Hepatocyte (in vitro differentiated cells): ENCODE results near the gene TEX26. TPM values are rescaled to one million over a fixed set of nuclear protein-coding genes. Genes with fewer than 3 reads are reported as not detected.

Experiments used
- DNase-seq: peaks from one replicate; pipeline ENCODE4 v3.0.0-alpha.2; 2016; ENCODE audit warnings: low spot score
- H2AFZ ChIP-seq: fragments of 200-600 bp; sonication (generic); 2 replicates; pipeline ENCODE4 v1.6.0; 2016; ENCODE audit warnings: antibody characterized with exemption, mild to moderate bottlenecking
- H3K27ac ChIP-seq: fragments of 200-600 bp; sonication (generic); 2 replicates; pipeline ENCODE4 v1.5.1; 2016; ENCODE audit warnings: mild to moderate bottlenecking
- H3K27me3 ChIP-seq: fragments of 200-600 bp; sonication (generic); 2 replicates; pipeline ENCODE4 v1.6.1; 2016
- H3K36me3 ChIP-seq: fragments of 200-600 bp; sonication (generic); replicated peaks from 2 replicates; pipeline ENCODE4 v1.5.1; 2016; ENCODE audit warnings: low read depth; ENCODE audit not compliant: insufficient read depth
- H3K4me1 ChIP-seq: fragments of 200-600 bp; sonication (generic); 2 replicates; pipeline ENCODE4 v1.5.1; 2016; ENCODE audit warnings: mild to moderate bottlenecking, moderate library complexity; ENCODE audit not compliant: insufficient read depth
- H3K4me2 ChIP-seq: fragments of 200-600 bp; sonication (generic); 2 replicates; pipeline ENCODE4 v1.6.0; 2016
- H3K4me3 ChIP-seq: fragments of 200-600 bp; sonication (generic); 2 replicates; pipeline ENCODE4 v1.5.1; 2016; ENCODE audit warnings: mild to moderate bottlenecking
- H3K79me2 ChIP-seq: fragments of 200-600 bp; sonication (generic); 2 replicates; pipeline ENCODE4 v1.6.0; 2017; ENCODE audit warnings: mild to moderate bottlenecking
- H3K9me2 ChIP-seq: fragments of 200-600 bp; sonication (generic); replicated peaks from 2 replicates; pipeline ENCODE4 v1.6.0; 2017; ENCODE audit warnings: mild to moderate bottlenecking; ENCODE audit not compliant: insufficient read depth
- H3K9me3 ChIP-seq: fragments of 200-600 bp; sonication (generic); 2 replicates; pipeline ENCODE4 v1.5.1; 2016; ENCODE audit warnings: low read depth, mild to moderate bottlenecking
- H4K20me1 ChIP-seq: fragments of 200-600 bp; sonication (generic); 2 replicates; pipeline ENCODE4 v1.6.0; 2016; ENCODE audit warnings: mild to moderate bottlenecking; ENCODE audit not compliant: insufficient read depth, poor library complexity, severe bottlenecking
- CTCF ChIP-seq: fragments of 200-600 bp; sonication (generic); IDR thresholded peaks from 2 replicates; pipeline ENCODE4 v1.5.1; 2016; ENCODE audit warnings: antibody characterized with exemption, mild to moderate bottlenecking; ENCODE audit not compliant: poor library complexity
- EZH2 ChIP-seq: fragments of 200-600 bp; sonication (generic); IDR thresholded peaks from 2 replicates; pipeline ENCODE4 v1.6.1; 2016; ENCODE audit warnings: antibody characterized with exemption, mild to moderate bottlenecking, borderline replicate concordance
- EZH2phosphoT487 ChIP-seq: fragments of 200-600 bp; sonication (generic); IDR thresholded peaks from one replicate; pipeline ENCODE4 v1.6.1; 2018; ENCODE audit warnings: antibody characterized with exemption, mild to moderate bottlenecking, low read depth, moderate library complexity; ENCODE audit not compliant: unreplicated experiment, severe bottlenecking
- WGBS: methylation state at CpG from one replicate; pipeline ENCODE4 v1.1.6; 2016; ENCODE audit warnings: low lambda C conversion rate; ENCODE audit errors: missing lambda C conversion rate; 5-methylcytosine and 5-hydroxymethylcytosine counted together
- polyA plus RNA-seq: library from polyadenylated mRNA; unstranded; fragments of >200 nt; fragmentation: Nextera tagmentation; extraction: Ambion mirVana; gene quantifications from 2 replicates; pipeline ENCODE4 v1.2.1, GENCODE V29; 2016
- total RNA-seq: library from RNA; depleted of rRNA; stranded (reverse); fragments of >200 nt; gene quantifications from 2 replicates; pipeline ENCODE4 v1.2.3, GENCODE V29; 2014

The TEX26 gene
- total and polyA plus RNA-seq, 2 experiments from 2014 or later: 0.57 to 1.1 TPM

- Histone ChIP-seq H2AFZ (no peak overlapping the region), H3K4me3 (no peak overlapping the region), H3K4me1 (peaks cover 5% of the 10 kb centered on the region), H4K20me1 (no peaks in the 10 kb centered on the region), H3K9me3 (no peaks in the 10 kb centered on the region), H3K9me2 (no peaks in the 10 kb centered on the region), H3K4me2 (peak overlapping the region; percentile 59), H3K27ac (no peak overlapping the region), H3K36me3 (no peaks in the 10 kb centered on the region), H3K27me3 (no peaks in the 10 kb centered on the region), H3K79me2 (no peaks in the 10 kb centered on the region)
- TF ChIP-seq EZH2 (no peak), EZH2phosphoT487 (no peak), CTCF (no peak)
- WGBS: 57% methylated on average over 16 of the region's 19 CpGs
- DNase-seq: no peak
These were observed 16.5 kb upstream of the TEX26 start for GRCh38 chr13:30915691-30916541.

GRCh38 chr13:30916991-30917390, 15.5 kb upstream of the TEX26 start:
- TF ChIP-seq EZH2: no peak
- no peak for TF ChIP-seq EZH2phosphoT487
- TF ChIP-seq CTCF: no peak
- no peak overlapping the region for H3K27ac ChIP-seq
- no peaks in the 10 kb centered on the region for H4K20me1 ChIP-seq
- peaks cover 5% of the 10 kb centered on the region for H3K4me1 ChIP-seq
- H3K4me3 ChIP-seq: no peak overlapping the region
- no peak overlapping the region for H3K4me2 ChIP-seq
- H3K27me3 ChIP-seq: no peaks in the 10 kb centered on the region
- no peaks in the 10 kb centered on the region for H3K9me2 ChIP-seq
- no peaks in the 10 kb centered on the region for H3K36me3 ChIP-seq
- no peaks in the 10 kb centered on the region for H3K79me2 ChIP-seq
- no peak overlapping the region for H2AFZ ChIP-seq
- H3K9me3 ChIP-seq: no peaks in the 10 kb centered on the region
- WGBS: 86% methylated on average over 6 of the region's 6 CpGs
- no peak for DNase-seq

- H3K9me3 ChIP-seq: no peaks in the 10 kb centered on the region
- H3K9me2 ChIP-seq: no peaks in the 10 kb centered on the region
- 76% methylated on average over 6 of the region's 6 CpGs for WGBS
- no peaks in the 10 kb centered on the region for H3K27me3 ChIP-seq
- no peak for TF ChIP-seq EZH2
- no peak for TF ChIP-seq CTCF
- no peak for TF ChIP-seq EZH2phosphoT487
- H3K79me2 ChIP-seq: no peaks in the 10 kb centered on the region
- DNase-seq: no peak
- peaks cover 13% of the 10 kb centered on the region for H3K4me1 ChIP-seq
- H2AFZ ChIP-seq: no peak overlapping the region
- H3K27ac ChIP-seq: no peak overlapping the region
- H3K4me3 ChIP-seq: no peak overlapping the region
- H3K4me2 ChIP-seq: no peak overlapping the region
- no peaks in the 10 kb centered on the region for H3K36me3 ChIP-seq
- no peaks in the 10 kb centered on the region for H4K20me1 ChIP-seq
These were observed 13.6 kb upstream of the TEX26 start for GRCh38 chr13:30918662-30919405.
